ENCODE results near the gene NLRP9.

Gene NLRP9

GRCh38 chr19:55681131-55682092 lies 56.8 kb downstream of the NLRP9 start:
- Histone ChIP-seq H3K4me2 (no peak overlapping the region), H3K4me3 (no peak overlapping the region), H3K4me1 (peaks cover 50% of the 10 kb centered on the region), H3K9ac (0 out of 2 replicates have a peak overlapping the region, but pooled peaks have one; percentile 19), H3K27me3 (no peaks in the 10 kb centered on the region), H4K20me1 (peaks cover 100% of the 10 kb centered on the region), H3K9me3 (no peaks in the 10 kb centered on the region), H3K27ac (peak overlapping the region; percentile 98; the same call in 1 of the 2 replicates), H3K36me3 (peaks cover 82% of the 10 kb centered on the region)
- TF ChIP-seq Cebpa-rat (IDR thresholded peaks at IDR 0.05), result no peak

DNA sequence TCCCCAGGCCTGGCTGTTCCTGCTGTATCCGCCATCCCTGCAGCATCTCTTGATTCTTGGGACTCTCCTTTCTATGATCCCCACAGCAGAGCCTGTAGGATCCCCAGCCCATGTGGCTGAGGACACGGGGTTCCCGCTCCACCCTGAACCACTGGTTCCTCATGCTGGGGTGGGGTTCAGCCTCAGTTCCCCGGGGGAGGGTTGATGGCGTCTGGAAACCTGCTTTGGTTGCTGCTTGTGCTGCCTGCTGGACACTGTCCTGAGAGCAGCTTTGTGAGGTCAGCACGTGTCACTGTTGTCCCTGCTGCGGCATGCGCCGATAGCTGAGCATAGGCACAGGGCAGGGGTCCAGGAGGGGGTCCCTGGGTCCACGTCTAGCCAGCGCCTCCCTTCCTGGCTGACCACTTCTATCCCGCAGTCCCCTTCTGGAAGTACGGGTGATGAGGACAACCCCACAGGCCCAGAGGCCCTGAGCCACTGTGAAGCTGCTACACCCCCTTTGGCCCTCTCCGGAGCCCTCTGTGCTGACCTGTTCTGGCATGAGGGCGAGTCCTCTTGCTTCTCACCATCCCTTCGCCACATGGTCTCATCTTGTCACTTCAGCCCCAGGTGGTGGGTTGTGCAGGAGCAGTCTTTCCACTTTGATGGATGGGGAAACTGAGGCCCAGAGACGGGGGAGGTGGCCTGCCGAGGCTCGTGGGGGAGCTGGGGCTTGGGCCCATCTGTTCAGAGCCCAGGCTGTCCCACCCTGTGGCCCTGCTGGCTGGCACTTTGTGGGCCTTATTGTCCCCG lies 57.7 kb downstream of the NLRP9 start:
- Histone ChIP-seq H3K9me3 (no peaks in the 10 kb centered on the region), H3K4me1 (peaks cover 58% of the 10 kb centered on the region), H3K27ac (peak overlapping the region; percentile 98; the same call in 1 of the 2 replicates), H3K4me2 (no peak overlapping the region; the same call in 1 of the 2 replicates), H3K4me3 (no peak overlapping the region), H4K20me1 (peaks cover 100% of the 10 kb centered on the region), H3K36me3 (peaks cover 73% of the 10 kb centered on the region), H3K27me3 (no peaks in the 10 kb centered on the region), H3K9ac (no peak overlapping the region)
- TF ChIP-seq Cebpa-rat (IDR thresholded peaks at IDR 0.05), result no peak

DNA sequence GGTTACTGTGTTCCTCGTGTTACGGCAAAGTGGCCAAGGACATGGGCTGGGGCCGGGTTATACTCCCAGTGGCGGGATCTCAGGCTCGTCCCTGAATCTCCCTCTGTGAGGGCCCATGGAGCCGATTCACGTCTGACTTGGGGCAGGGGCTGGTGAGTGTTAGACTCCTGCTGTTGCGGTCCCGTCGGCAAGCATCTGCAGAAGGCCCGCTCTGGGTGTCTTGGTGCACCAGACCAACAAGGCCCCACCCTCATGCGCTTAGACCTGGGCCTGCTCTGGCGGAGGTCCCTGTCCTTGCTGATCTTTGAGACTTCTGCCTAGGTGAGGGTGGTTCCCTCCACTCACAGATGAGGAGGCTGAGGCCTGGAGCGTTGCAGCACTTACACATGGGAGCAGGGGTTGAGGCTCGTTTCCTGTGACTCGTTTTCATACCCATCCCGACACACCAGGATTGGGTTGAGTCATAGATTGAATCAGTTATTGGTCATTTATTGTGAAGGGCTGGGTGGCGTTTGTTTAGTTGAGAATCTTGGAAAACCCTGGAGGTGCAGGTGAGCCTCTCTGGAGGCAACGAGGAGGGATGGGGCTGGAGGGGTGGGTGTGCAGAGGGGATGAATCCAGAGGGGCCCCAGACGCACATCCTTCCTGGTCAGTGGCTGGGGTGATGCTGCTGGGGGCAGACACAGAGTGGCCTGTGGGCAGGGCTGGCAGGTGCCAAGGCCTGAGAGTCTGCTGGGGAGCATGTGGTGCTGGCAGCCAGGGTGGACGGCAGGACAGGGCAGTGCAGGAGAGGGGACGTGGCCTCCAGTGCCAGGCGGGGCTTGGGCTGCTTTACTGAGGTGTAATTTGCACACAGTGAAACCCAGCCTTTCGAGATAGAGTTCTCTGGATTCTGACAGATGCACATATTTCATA lies 58.6 kb downstream of the NLRP9 start:
- Histone ChIP-seq H3K4me1 (peaks cover 60% of the 10 kb centered on the region), H3K9me3 (no peaks in the 10 kb centered on the region), H3K27me3 (no peaks in the 10 kb centered on the region), H3K9ac (peak overlapping the region; percentile 66), H3K36me3 (peaks cover 63% of the 10 kb centered on the region), H4K20me1 (peaks cover 96% of the 10 kb centered on the region), H3K4me2 (peak overlapping the region; percentile 98), H3K4me3 (no peak overlapping the region), H3K27ac (peak overlapping the region; percentile 98)
- TF ChIP-seq Cebpa-rat (IDR thresholded peaks at IDR 0.05), result no peak

DNA sequence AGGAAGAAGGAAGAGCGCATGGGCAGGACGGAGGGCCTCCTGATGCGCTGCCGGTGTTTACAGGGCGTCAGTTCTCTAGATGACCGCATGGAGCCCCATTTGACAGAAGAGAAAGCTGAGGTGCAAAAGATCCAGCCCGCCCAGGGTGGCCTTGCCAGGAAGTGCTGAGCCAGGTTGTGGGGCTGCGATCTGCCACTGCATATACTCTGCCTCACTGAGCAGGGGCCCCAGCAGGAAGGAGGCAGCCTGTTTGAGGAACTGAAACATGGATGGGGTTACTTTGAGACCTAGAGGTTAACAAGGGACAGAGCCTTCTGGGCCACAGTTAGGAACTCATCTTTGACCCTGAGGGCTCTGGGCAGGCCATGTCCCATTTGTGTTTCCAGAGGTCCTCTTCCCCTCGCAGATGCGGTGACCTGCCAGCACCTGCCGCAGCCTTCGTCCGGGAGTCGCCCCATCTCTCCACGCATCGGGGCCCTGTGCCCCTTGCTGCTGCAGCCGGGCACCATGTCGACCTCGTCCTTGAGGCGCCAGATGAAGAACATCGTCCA lies 60.0 kb downstream of the NLRP9 start:
- peak overlapping the region; percentile 99 for H3K9ac ChIP-seq
- peaks cover 55% of the 10 kb centered on the region for H3K36me3 ChIP-seq
- no peaks in the 10 kb centered on the region for H3K9me3 ChIP-seq
- TF ChIP-seq Cebpa-rat (IDR thresholded peaks at IDR 0.05), result no peak
- H3K4me3 ChIP-seq, result peak overlapping the region; percentile 98
- H3K4me1 ChIP-seq, result peaks cover 64% of the 10 kb centered on the region
- peak overlapping the region; percentile 98 for H3K4me2 ChIP-seq
- H3K27ac ChIP-seq, result peak overlapping the region; percentile 98
- H4K20me1 ChIP-seq, result peaks cover 94% of the 10 kb centered on the region
- no peaks in the 10 kb centered on the region for H3K27me3 ChIP-seq

- Histone ChIP-seq H3K27me3 (no peaks in the 10 kb centered on the region), H3K4me3 (peak overlapping the region; percentile 98), H3K4me2 (peak overlapping the region; percentile 98), H3K27ac (peak overlapping the region; percentile 98), H3K36me3 (peaks cover 55% of the 10 kb centered on the region), H3K9me3 (no peaks in the 10 kb centered on the region), H3K9ac (peak overlapping the region; percentile 99), H4K20me1 (peaks cover 94% of the 10 kb centered on the region), H3K4me1 (peaks cover 69% of the 10 kb centered on the region)
- TF ChIP-seq Cebpa-rat (IDR thresholded peaks at IDR 0.05), result no peak
Measured at GRCh38 chr19:55677572-55678028, 60.6 kb downstream of the NLRP9 start.

DNA sequence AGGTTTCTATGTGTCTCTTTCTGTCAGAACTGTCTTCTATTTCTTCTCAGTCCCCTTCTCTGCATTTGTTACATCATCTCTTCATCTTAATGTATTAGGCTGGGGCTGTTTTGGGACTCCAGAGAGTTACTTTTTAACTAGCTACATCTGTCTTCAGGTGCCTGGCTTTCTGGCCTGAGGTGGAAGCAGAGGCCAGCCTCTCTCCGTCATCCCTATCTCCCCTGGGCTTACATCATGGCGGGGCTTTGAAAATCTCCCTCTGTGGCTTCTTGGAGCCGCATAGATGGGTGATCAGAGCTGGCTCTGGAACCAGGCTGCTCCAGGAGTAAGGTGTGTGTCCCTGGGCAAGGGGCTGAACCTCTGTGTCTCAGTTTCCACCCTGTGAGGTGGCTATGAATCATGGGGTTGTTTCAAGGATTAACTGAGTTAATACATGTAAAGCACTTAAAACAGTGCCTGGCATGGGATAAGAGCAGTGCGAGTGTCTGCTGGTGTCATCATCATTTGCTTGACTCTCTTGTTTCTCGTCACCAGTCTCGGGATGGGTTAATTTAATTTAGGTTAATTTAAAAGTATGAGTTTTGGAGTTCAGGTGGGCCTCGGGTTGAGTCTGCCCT lies 61.2 kb downstream of the NLRP9 start:
- H3K27ac ChIP-seq, result peak overlapping the region; percentile 98
- no peak for TF ChIP-seq Cebpa-rat (IDR thresholded peaks at IDR 0.05)

GRCh38 chr19:55676383-55676782 lies 61.8 kb downstream of the NLRP9 start:
- peak overlapping the region; percentile 98 for H3K4me3 ChIP-seq
- H3K9me3 ChIP-seq, result no peaks in the 10 kb centered on the region
- H3K4me1 ChIP-seq, result peaks cover 81% of the 10 kb centered on the region
- H3K36me3 ChIP-seq, result peaks cover 53% of the 10 kb centered on the region
- peak overlapping the region; percentile 99 for H3K9ac ChIP-seq
- no peak for TF ChIP-seq Cebpa-rat (IDR thresholded peaks at IDR 0.05)
- peak overlapping the region; percentile 98 for H3K27ac ChIP-seq
- H3K4me2 ChIP-seq, result peak overlapping the region; percentile 98
- H3K27me3 ChIP-seq, result no peaks in the 10 kb centered on the region
- H4K20me1 ChIP-seq, result peaks cover 94% of the 10 kb centered on the region

More for the DNA sequence above, 61.2 kb downstream of the NLRP9 start:
- H3K9me3 ChIP-seq, result no peaks in the 10 kb centered on the region
- H3K36me3 ChIP-seq, result peaks cover 54% of the 10 kb centered on the region
- no peaks in the 10 kb centered on the region for H3K27me3 ChIP-seq
- peaks cover 75% of the 10 kb centered on the region for H3K4me1 ChIP-seq
- H3K9ac ChIP-seq, result peak overlapping the region; percentile 99
- peaks cover 94% of the 10 kb centered on the region for H4K20me1 ChIP-seq
- H3K4me2 ChIP-seq, result peak overlapping the region; percentile 98
- peak overlapping the region; percentile 98 for H3K4me3 ChIP-seq

GRCh38 chr19:55675661-55676354 lies 62.4 kb downstream of the NLRP9 start:
- Histone ChIP-seq H3K4me1 (peaks cover 81% of the 10 kb centered on the region), H3K9me3 (no peaks in the 10 kb centered on the region), H3K27me3 (no peaks in the 10 kb centered on the region), H3K4me3 (peak overlapping the region; percentile 98), H3K9ac (peak overlapping the region; percentile 99), H3K4me2 (peak overlapping the region; percentile 98), H4K20me1 (peaks cover 94% of the 10 kb centered on the region), H3K36me3 (peaks cover 52% of the 10 kb centered on the region), H3K27ac (peak overlapping the region; percentile 98)
- no peak for TF ChIP-seq Cebpa-rat (IDR thresholded peaks at IDR 0.05)
